H1 (cell line): ENCODE measurements around the gene MSH2. TPM values are rescaled to one million over a fixed set of nuclear protein-coding genes. Genes with fewer than 3 reads are reported as not detected.
A peak's percentile ranks its signal among the peaks of the same experiment; 100 is the strongest.

Source experiments
- CTCF ChIA-PET: fragments of 300-600 bp; sonication (Branson Sonifier 250); formaldehyde crosslinking; loops from one replicate; lab custom pipeline; 2021; ENCODE audit not compliant: partially characterized antibody; lab: Charles Lee
- POLR2A ChIA-PET: fragments of 300-600 bp; sonication (Branson Sonifier 250); formaldehyde crosslinking; loops from one replicate; lab custom pipeline; 2021; ENCODE audit warnings: inconsistent platforms; ENCODE audit not compliant: partially characterized antibody; lab: Charles Lee
- DNase-seq, 2 experiments: peaks; one replicate each; pipeline versions ENCODE4 v3.0.0 to v3.0.0-alpha.2; 2010 to 2022; ENCODE audit warnings: low spot score in 2 of 2, low read depth in 1 of 2, mixed read lengths in 1 of 2
- FAIRE-seq: peaks from 2 replicates; lab custom pipeline; 2011; peaks lifted over from hg19 to GRCh38; lab: Jason Lieb, UNC
- H2AFZ ChIP-seq: 2 replicates; pipeline ENCODE4 v1.8.1; 2012; ENCODE audit warnings: low read length, inconsistent platforms
- H2AK5ac ChIP-seq: 2 replicates; pipeline ENCODE4 v1.6.1; 2013; ENCODE audit warnings: low read depth, low read length
- H2BK120ac ChIP-seq: replicated peaks from 2 replicates; pipeline ENCODE3; 2013; ENCODE audit warnings: low read depth, low read length, inconsistent platforms
- H2BK12ac ChIP-seq: 2 replicates; pipeline ENCODE4 v1.6.1; 2013; ENCODE audit warnings: low read depth, low read length
- H2BK15ac ChIP-seq: 2 replicates; pipeline ENCODE4 v1.6.1; 2013; ENCODE audit warnings: low read length
- H2BK20ac ChIP-seq: 2 replicates; pipeline ENCODE4 v1.6.1; 2013; ENCODE audit warnings: low read length
- H2BK5ac ChIP-seq: 2 replicates; pipeline ENCODE4 v1.6.1; 2013; ENCODE audit warnings: low read depth, low read length
- H3K14ac ChIP-seq: 2 replicates; pipeline ENCODE4 v1.6.1; 2013; ENCODE audit warnings: inconsistent platforms; ENCODE audit not compliant: insufficient read length
- H3K18ac ChIP-seq: 2 replicates; pipeline ENCODE4 v1.6.1; 2013; ENCODE audit warnings: low read length; ENCODE audit errors: extremely low read depth
- H3K23ac ChIP-seq: 2 replicates; pipeline ENCODE4 v1.6.1; 2013; ENCODE audit warnings: inconsistent platforms; ENCODE audit not compliant: insufficient read length
- H3K23me2 ChIP-seq: 2 replicates; pipeline ENCODE4 v1.6.1; 2013; ENCODE audit warnings: low read depth, low read length
- H3K27ac ChIP-seq: 2 replicates; pipeline ENCODE4 v1.6.1; 2011; ENCODE audit warnings: low read depth, low read length, inconsistent platforms
- H3K27me3 ChIP-seq, 4 experiments: replicated peaks in 1 of 4; 1 replicate in 1 of 4; 2 replicates in 3 of 4; pipeline versions ENCODE4 v1.6.1 to v1.8.1; 2011 to 2013; ENCODE audit warnings: low read length in 3 of 4, mild to moderate bottlenecking in 3 of 4, inconsistent platforms in 2 of 4, mixed read lengths in 2 of 4, moderate library complexity in 1 of 4; ENCODE audit not compliant: control insufficient read depth in 3 of 4, insufficient read depth in 3 of 4; ENCODE audit errors: extremely low read depth in 1 of 4
- H3K36me3 ChIP-seq, 4 experiments: 2 replicates each; pipeline versions ENCODE4 v1.6.1 to v1.8.1; 2011 to 2013; ENCODE audit warnings: mild to moderate bottlenecking in 4 of 4, low read length in 3 of 4, moderate library complexity in 2 of 4, control low read depth in 1 of 4, inconsistent platforms in 1 of 4; ENCODE audit not compliant: insufficient read depth in 4 of 4, control insufficient read depth in 2 of 4
- H3K4ac ChIP-seq: replicated peaks from 2 replicates; pipeline ENCODE3; 2013; ENCODE audit warnings: low read length, low read depth, mixed read lengths, inconsistent platforms; ENCODE audit not compliant: insufficient read length
- H3K4me1 ChIP-seq, 4 experiments: replicated peaks in 1 of 4; 1 replicate in 1 of 4; 2 replicates in 3 of 4; pipeline versions ENCODE4 v1.6.1 to v1.8.1; 2011 to 2013; ENCODE audit warnings: low read length in 3 of 4, inconsistent platforms in 2 of 4, mixed read lengths in 1 of 4; ENCODE audit not compliant: insufficient read depth in 4 of 4, control insufficient read depth in 3 of 4
- H3K4me2 ChIP-seq, 2 experiments: 2 replicates each; pipeline versions ENCODE4 v1.6.1 to v1.8.1; 2011 to 2013; ENCODE audit warnings: low read depth in 2 of 2, low read length in 2 of 2, control low read depth in 1 of 2, inconsistent platforms in 1 of 2, mild to moderate bottlenecking in 1 of 2; ENCODE audit not compliant: insufficient read depth in 1 of 2
- H3K4me3 ChIP-seq, 4 experiments: fragments of 200-600, 300-600 bp in 1 of 4; sonication (generic), shearing (Covaris generic), sonication (Bioruptor Twin) in 1 of 4; 2 replicates each; pipeline versions ENCODE4 v1.5.1 to v1.8.1; 2011 to 2016; ENCODE audit warnings: low read length in 4 of 4, low read depth in 3 of 4, control low read depth in 2 of 4, inconsistent platforms in 2 of 4, mild to moderate bottlenecking in 2 of 4, mixed read lengths in 1 of 4, moderate library complexity in 1 of 4; ENCODE audit not compliant: insufficient read depth in 2 of 4; ENCODE audit errors: extremely low read depth in 1 of 4
- H3K56ac ChIP-seq: replicated peaks from 2 replicates; pipeline ENCODE3; 2013; ENCODE audit warnings: low read depth, mild to moderate bottlenecking, mixed read lengths, low read length, inconsistent platforms; ENCODE audit not compliant: insufficient read length
- H3K79me1 ChIP-seq: 2 replicates; pipeline ENCODE4 v1.6.1; 2013; ENCODE audit warnings: low read depth, low read length, control low read depth
- H3K79me2 ChIP-seq, 2 experiments: 2 replicates each; pipeline versions ENCODE4 v1.6.1 to v1.8.1; 2012 to 2013; ENCODE audit warnings: low read length in 2 of 2, mild to moderate bottlenecking in 2 of 2, inconsistent platforms in 1 of 2; ENCODE audit not compliant: insufficient read depth in 2 of 2, control insufficient read depth in 1 of 2
- H3K9ac ChIP-seq, 4 experiments: replicated peaks in 1 of 4; 1 replicate in 1 of 4; 2 replicates in 3 of 4; pipeline versions ENCODE4 v1.6.1 to v1.8.1; 2011 to 2013; ENCODE audit warnings: low read depth in 3 of 4, low read length in 3 of 4, control low read depth in 2 of 4, mild to moderate bottlenecking in 2 of 4, moderate library complexity in 2 of 4, inconsistent platforms in 1 of 4; ENCODE audit errors: extremely low read depth in 1 of 4
- H3K9me3 ChIP-seq, 2 experiments: 2 replicates each; pipeline versions ENCODE4 v1.6.1 to v1.8.1; 2012 to 2013; ENCODE audit warnings: mild to moderate bottlenecking in 2 of 2, moderate library complexity in 2 of 2, control low read depth in 1 of 2, inconsistent platforms in 1 of 2, low read depth in 1 of 2, low read length in 1 of 2, mixed read lengths in 1 of 2; ENCODE audit not compliant: insufficient read depth in 2 of 2
- H4K20me1 ChIP-seq, 2 experiments: replicated peaks in 1 of 2; 2 replicates each; pipeline versions ENCODE3 to v1.8.1; 2011 to 2013; ENCODE audit warnings: inconsistent platforms in 2 of 2, low read length in 2 of 2, mild to moderate bottlenecking in 1 of 2; ENCODE audit not compliant: insufficient read depth in 2 of 2, control insufficient read depth in 1 of 2
- H4K5ac ChIP-seq: 2 replicates; pipeline ENCODE4 v1.6.1; 2013; ENCODE audit warnings: low read length, low read depth, mixed read lengths, inconsistent platforms; ENCODE audit not compliant: insufficient read length
- H4K8ac ChIP-seq: 2 replicates; pipeline ENCODE4 v1.8.0; 2013; ENCODE audit warnings: mild to moderate bottlenecking, moderate library complexity, low read length, inconsistent platforms; ENCODE audit not compliant: insufficient read depth; ENCODE audit errors: extremely low read depth
- H4K91ac ChIP-seq: replicated peaks from 2 replicates; pipeline ENCODE3; 2013; ENCODE audit warnings: low read length, mixed read lengths, inconsistent platforms; ENCODE audit not compliant: insufficient read length
- CEBPB ChIP-seq: IDR thresholded peaks from 2 replicates; pipeline ENCODE4 v1.6.1; 2012; ENCODE audit warnings: low read depth, low read length
- RNF2 ChIP-seq: fragments of 200-900, 300-1000 bp; sonication (generic); IDR thresholded peaks from 2 replicates; pipeline ENCODE4 v1.7.1; 2016; ENCODE audit warnings: borderline replicate concordance, low read depth, mild to moderate bottlenecking, antibody characterized with exemption, low read length; ENCODE audit not compliant: poor library complexity, severe bottlenecking; ENCODE audit errors: missing control alignments
- TEAD4 ChIP-seq: IDR thresholded peaks from 2 replicates; pipeline ENCODE4 v1.6.1; 2012; ENCODE audit warnings: low read depth, low read length, inconsistent platforms, mixed read lengths
- WGBS, 2 experiments: shearing (Covaris generic) in 1 of 2; methylation state at CpG; one replicate each; pipeline versions ENCODE4 v1.1.6 to v1.1.7; 2013 to 2015; ENCODE audit warnings: low lambda C conversion rate in 2 of 2, mixed read lengths in 2 of 2, inconsistent platforms in 1 of 2, low coverage in 1 of 2, missing lambda C conversion rate in 1 of 2; ENCODE audit not compliant: insufficient replicate concordance in 2 of 2, insufficient coverage in 1 of 2, insufficient read length in 1 of 2; ENCODE audit errors: extremely low coverage in 1 of 2, missing lambda C conversion rate in 1 of 2; 5-methylcytosine and 5-hydroxymethylcytosine counted together
- polyA plus RNA-seq, 7 experiments: library from polyadenylated mRNA; depleted of rRNA in 3 of 7; stranded (reverse) in 5 of 7; unstranded in 2 of 7; fragments of >200 nt in 5 of 7; fragments of 200-250 nt in 2 of 7; gene quantifications; 1 replicate in 5 of 7; 2 replicates in 1 of 7; 4 replicates in 1 of 7; pipeline versions ENCODE4 v1.2.1 to v1.2.3, GENCODE V29; 2011 to 2013; ENCODE audit warnings: missing spikeins in 2 of 7, mixed read lengths in 2 of 7
- total RNA-seq: library from RNA; stranded (reverse); fragmentation: NEBNext Ultra II Directional; extraction: Animal tissue kit (Norgen Biotek cat#: 25700); gene quantifications from 2 replicates; pipeline ENCODE4 v1.2.1, GENCODE V29; 2021

Gene MSH2
- total and polyA plus RNA-seq, 2 of the 8 experiments (the other 6 are each of a cell fraction or from before 2014, with no cell fraction given) = 64.1 to 228 TPM

DNA sequence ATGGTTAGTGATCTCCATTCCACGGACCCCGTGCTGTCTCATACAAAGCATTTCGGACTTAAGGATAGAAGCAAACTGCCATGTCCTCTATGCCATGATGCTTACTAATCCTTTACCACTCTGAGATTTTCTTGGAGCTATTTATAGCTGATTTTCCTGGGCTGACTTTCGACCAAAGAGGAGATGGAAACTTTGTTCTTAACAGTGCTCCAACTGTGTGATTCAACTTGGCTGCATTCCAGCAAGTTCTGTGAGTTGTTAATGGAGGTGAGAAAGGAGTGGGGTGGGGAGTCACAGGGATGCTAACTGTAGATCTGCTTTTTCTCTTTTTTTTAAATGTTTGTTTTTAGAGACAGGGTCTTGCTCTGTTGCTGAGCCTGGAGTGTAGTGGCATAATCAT, 45.5 kb upstream of the MSH2 start:
- H2BK120ac ChIP-seq = no peak overlapping the region
- WGBS, 2 experiments = 77% methylated on average over 4 of the region's 4 CpGs; no CpG with 5 or more reads in 1 of the 2 experiments

More for the DNA sequence above, 45.5 kb upstream of the MSH2 start:
- H3K4me2 ChIP-seq = peak overlapping the region in 1 of 2 experiments; percentile 50; a peak in 2 of 4 replicates
- H2AK5ac ChIP-seq = peak overlapping the region; percentile 43; the same call in 1 of the 2 replicates
- H3K9ac ChIP-seq = no peak overlapping the region
- no peak overlapping the region for H4K8ac ChIP-seq
- H3K4me1 ChIP-seq = peaks cover 2 to 8% (median 5%) of the 10 kb centered on the region in 4 experiments; a peak in 5 of 7 replicates
- H4K5ac ChIP-seq = no peak overlapping the region
- H3K23me2 ChIP-seq = no peaks in the 10 kb centered on the region
- no peak overlapping the region for H4K91ac ChIP-seq
- H3K4ac ChIP-seq = no peak overlapping the region
- H2AFZ ChIP-seq = no peak overlapping the region
- peak overlapping the region; percentile 55; the same call in 1 of the 2 replicates for H2BK5ac ChIP-seq
- TF ChIP-seq CEBPB (no peak), RNF2 (no peak), TEAD4 (peak; percentile 81)
- no peak overlapping the region for H3K14ac ChIP-seq
- ChIA-PET CTCF (no interaction called here), POLR2A (interaction anchor here (1.0 to 3.5 kb wide), 4 partner anchors 9 to 128 kb away, joined by 3 to 26 read pairs (median 4); no protein-coding TSS in a partner anchor)
- FAIRE-seq (no peak), DNase-seq (no peak)
- no peak overlapping the region for H3K4me3 ChIP-seq
- H3K27me3 ChIP-seq = 0 out of 7 replicates have a peak, but pooled peaks cover 0 to 3% (median 0%) of the 10 kb centered on the region in 4 experiments
- no peaks in the 10 kb centered on the region for H3K36me3 ChIP-seq
- H3K79me2 ChIP-seq = no peaks in the 10 kb centered on the region
- H3K79me1 ChIP-seq = no peaks in the 10 kb centered on the region
- H3K56ac ChIP-seq = no peak overlapping the region
- peak overlapping the region; percentile 64; the same call in 1 of the 2 replicates for H3K18ac ChIP-seq
- no peak overlapping the region for H3K23ac ChIP-seq
- H3K9me3 ChIP-seq = no peaks in the 10 kb centered on the region
- H4K20me1 ChIP-seq = no peaks in the 10 kb centered on the region
- no peak overlapping the region for H2BK15ac ChIP-seq
- H2BK12ac ChIP-seq = peak overlapping the region; percentile 70
- no peak overlapping the region for H3K27ac ChIP-seq
- H2BK20ac ChIP-seq = no peak overlapping the region
